Progenitor cell of endocrine pancreas (in vitro differentiated cells): Measurements from ENCODE around the gene TEK. TPM values are rescaled to one million over a fixed set of nuclear protein-coding genes. Genes with fewer than 3 reads are reported as not detected.
A peak's percentile ranks its signal among the peaks of the same experiment; 100 is the strongest.
"Not testable (repeated sequence)": the region's sequence is repeated elsewhere in the genome, so short reads cannot be mapped to it uniquely, and the experiment has no call there.

Experiments
- DNase-seq: peaks from one replicate; pipeline ENCODE4 v3.0.0; 2021; ENCODE audit warnings: low spot score; ENCODE audit not compliant: unreplicated experiment
- H3K27ac Mint-ChIP-seq: 2 replicates; pipeline ENCODE4 v1.8.0; 2021; ENCODE audit warnings: mild to moderate bottlenecking, moderate library complexity, mixed read lengths
- H3K27me3 Mint-ChIP-seq: 2 replicates; pipeline ENCODE4 v1.8.0; 2021; ENCODE audit warnings: mixed read lengths
- H3K36me3 Mint-ChIP-seq: 2 replicates; pipeline ENCODE4 v1.8.0; 2022; ENCODE audit warnings: mixed read lengths; ENCODE audit not compliant: insufficient read depth
- H3K4me1 Mint-ChIP-seq: 2 replicates; pipeline ENCODE4 v1.8.0; 2021; ENCODE audit warnings: low read depth, mixed read lengths
- H3K4me3 Mint-ChIP-seq: 2 replicates; pipeline ENCODE4 v1.8.0; 2021; ENCODE audit warnings: low read depth, mild to moderate bottlenecking, moderate library complexity, mixed read lengths
- H3K9me3 Mint-ChIP-seq: 2 replicates; pipeline ENCODE4 v1.8.0; 2021; ENCODE audit warnings: low read depth, mixed read lengths
- total RNA-seq: library from RNA; stranded (reverse); gene quantifications from 2 replicates; pipeline ENCODE4 v1.2.1, GENCODE V29; 2021
- TF ChIP-seq, protein P1 (sequence below): fragments of 200-600 bp; sonication (generic); IDR thresholded peaks from one replicate; pipeline ENCODE4 v1.5.0; 2021; ENCODE audit warnings: antibody characterized with exemption, mild to moderate bottlenecking; ENCODE audit not compliant: unreplicated experiment

Gene TEK
- total RNA-seq, 1 donor from 2014 or later = not detected

DNA sequence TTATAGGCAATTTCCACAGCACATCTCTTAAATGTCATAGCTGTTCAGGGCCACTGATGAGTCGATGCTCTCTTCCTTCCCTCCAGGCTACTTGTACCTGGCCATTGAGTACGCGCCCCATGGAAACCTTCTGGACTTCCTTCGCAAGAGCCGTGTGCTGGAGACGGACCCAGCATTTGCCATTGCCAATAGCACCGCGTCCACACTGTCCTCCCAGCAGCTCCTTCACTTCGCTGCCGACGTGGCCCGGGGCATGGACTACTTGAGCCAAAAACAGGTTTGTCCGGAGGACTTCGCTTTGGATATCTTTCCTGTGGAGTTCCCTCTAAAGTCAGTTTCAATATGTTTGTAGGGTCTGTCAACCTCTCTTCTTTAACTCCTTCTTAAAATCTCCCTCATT is 103.6 kb downstream of the TEK start:
- Mint-ChIP-seq H3K27me3 (no peaks in the 10 kb centered on the region), H3K4me1 (peaks cover 9% of the 10 kb centered on the region), H3K36me3 (no peaks in the 10 kb centered on the region), H3K4me3 (no peak overlapping the region), H3K9me3 (no peaks in the 10 kb centered on the region), H3K27ac (no peak overlapping the region)
- DNase-seq = no peak
- TF ChIP-seq, protein P1, sequence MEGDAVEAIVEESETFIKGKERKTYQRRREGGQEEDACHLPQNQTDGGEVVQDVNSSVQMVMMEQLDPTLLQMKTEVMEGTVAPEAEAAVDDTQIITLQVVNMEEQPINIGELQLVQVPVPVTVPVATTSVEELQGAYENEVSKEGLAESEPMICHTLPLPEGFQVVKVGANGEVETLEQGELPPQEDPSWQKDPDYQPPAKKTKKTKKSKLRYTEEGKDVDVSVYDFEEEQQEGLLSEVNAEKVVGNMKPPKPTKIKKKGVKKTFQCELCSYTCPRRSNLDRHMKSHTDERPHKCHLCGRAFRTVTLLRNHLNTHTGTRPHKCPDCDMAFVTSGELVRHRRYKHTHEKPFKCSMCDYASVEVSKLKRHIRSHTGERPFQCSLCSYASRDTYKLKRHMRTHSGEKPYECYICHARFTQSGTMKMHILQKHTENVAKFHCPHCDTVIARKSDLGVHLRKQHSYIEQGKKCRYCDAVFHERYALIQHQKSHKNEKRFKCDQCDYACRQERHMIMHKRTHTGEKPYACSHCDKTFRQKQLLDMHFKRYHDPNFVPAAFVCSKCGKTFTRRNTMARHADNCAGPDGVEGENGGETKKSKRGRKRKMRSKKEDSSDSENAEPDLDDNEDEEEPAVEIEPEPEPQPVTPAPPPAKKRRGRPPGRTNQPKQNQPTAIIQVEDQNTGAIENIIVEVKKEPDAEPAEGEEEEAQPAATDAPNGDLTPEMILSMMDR = no peak

DNA sequence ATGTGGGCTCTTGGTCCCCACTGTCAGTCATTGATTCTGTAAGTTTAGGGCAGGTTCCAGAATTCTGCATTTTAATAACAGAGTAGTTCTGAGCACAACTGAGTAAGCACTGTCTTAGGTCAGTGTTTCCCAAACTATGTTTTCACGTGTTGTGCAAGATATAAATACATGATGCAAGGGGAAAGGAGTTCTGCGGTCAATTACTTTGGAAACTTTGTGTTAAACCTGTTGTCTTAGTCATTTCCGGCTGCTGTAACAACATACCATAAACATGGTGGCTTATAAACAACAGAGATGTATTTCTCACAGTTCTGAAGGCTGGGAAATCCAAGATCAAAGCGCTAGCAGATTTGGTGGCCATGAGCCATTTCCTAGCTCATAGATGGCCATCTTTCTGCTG is 118.2 kb downstream of the TEK start:
- DNase-seq = no peak
- TF ChIP-seq, protein P1 = no peak
- H3K4me3 Mint-ChIP-seq = no peak overlapping the region
- no peak overlapping the region for H3K27ac Mint-ChIP-seq
- peaks cover 6% of the 10 kb centered on the region for H3K27me3 Mint-ChIP-seq
- no peaks in the 10 kb centered on the region for H3K9me3 Mint-ChIP-seq
- H3K4me1 Mint-ChIP-seq = no peaks in the 10 kb centered on the region
- H3K36me3 Mint-ChIP-seq = no peaks in the 10 kb centered on the region

DNA sequence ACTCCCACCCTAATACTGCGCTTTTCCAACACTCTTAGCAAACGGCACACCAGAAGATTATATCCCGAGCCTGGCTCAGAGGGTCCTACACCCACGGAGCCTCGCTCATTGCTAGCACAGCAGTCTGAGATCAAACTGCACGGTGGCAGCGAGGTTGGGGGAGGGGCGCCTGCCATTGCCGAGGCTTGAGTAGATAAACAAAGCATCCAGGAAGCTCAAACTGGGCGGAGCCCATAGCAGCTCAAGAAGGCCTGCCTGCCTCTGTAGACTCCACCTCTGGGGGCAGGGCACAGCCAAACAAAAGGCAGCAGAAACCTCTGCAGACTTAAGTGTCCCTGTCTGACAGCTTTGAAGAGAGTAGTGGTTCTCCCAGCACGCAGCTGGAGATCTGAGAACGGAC is 130.6 kb downstream of the TEK start:
- H3K27ac Mint-ChIP-seq, H3K36me3 Mint-ChIP-seq, H3K27me3 Mint-ChIP-seq, DNase-seq, H3K4me3 Mint-ChIP-seq, H3K4me1 Mint-ChIP-seq: not testable (repeated sequence)
- H3K9me3 Mint-ChIP-seq = peaks cover 22% of the 10 kb centered on the region

DNA sequence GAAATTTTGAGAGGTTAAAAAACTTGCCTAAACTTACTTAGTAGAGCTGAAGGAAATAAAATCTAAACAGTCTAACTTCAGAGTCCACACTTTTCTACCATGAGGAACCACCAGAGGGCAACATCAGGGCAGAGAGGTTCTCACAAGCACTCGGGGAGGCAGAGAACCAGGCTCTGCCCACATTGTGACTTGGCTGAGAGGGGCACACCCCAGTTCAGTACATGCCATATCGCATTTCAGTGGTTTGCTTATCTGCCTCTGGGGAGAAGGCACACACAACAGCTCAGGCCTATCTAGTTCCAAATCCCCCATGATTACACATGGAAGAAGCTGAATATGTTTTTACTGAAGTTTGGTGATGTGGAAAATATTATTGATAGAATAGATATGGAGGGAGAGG is 138.7 kb downstream of the TEK start:
- Mint-ChIP-seq H3K4me1 (no peaks in the 10 kb centered on the region), H3K9me3 (no peaks in the 10 kb centered on the region), H3K36me3 (no peaks in the 10 kb centered on the region), H3K27me3 (peaks cover 7% of the 10 kb centered on the region), H3K4me3 (no peak overlapping the region), H3K27ac (no peak overlapping the region)
- peak; percentile 21 for DNase-seq
- TF ChIP-seq, protein P1 = peak; percentile 71

DNA sequence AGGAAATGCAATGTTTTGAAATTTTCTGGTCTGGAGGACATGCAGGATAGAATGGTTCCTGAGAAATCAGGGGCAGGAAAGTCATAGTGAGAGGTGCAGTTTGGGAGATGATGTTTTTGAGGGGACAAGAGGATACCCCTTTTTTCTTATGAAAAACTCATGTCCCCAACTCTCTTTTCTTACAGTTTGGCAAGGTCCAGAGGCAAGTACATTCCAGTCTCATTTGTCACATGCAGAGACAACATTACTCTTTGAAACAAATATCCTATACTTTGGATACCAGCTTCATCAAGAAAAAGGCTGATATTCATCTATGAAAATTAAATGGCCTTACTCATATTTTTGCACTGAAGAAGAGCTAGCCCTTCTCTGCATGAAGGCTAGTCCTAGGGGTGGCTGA is 139.7 kb downstream of the TEK start:
- no peaks in the 10 kb centered on the region for H3K9me3 Mint-ChIP-seq
- no peak overlapping the region for H3K4me3 Mint-ChIP-seq
- no peak overlapping the region for H3K27ac Mint-ChIP-seq
- TF ChIP-seq, protein P1 = no peak
- H3K27me3 Mint-ChIP-seq = peaks cover 7% of the 10 kb centered on the region
- H3K36me3 Mint-ChIP-seq = no peaks in the 10 kb centered on the region
- no peaks in the 10 kb centered on the region for H3K4me1 Mint-ChIP-seq
- DNase-seq = no peak

DNA sequence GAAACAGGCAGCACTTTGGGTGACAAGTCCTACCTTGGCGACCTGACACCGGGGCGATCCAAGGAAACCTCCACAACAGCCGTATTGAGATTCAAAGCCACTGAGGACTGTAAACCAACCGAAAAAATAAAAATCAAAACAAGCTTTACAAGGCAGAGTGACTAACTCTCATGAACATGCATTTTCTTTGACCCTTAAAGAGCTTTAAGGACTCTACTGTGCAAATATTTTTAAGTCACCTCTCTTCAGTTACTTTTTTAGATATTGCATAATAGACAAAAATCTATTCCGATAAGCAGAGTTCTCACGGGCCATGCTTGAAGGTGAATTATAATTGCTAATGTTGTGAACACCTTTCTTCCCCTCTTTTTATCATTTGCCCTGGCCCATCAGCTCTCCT is 149.6 kb downstream of the TEK start:
- TF ChIP-seq, protein P1 = no peak
- no peak for DNase-seq
- H3K4me1 Mint-ChIP-seq = no peaks in the 10 kb centered on the region
- H3K4me3 Mint-ChIP-seq = no peak overlapping the region
- H3K27ac Mint-ChIP-seq = no peak overlapping the region
- no peaks in the 10 kb centered on the region for H3K9me3 Mint-ChIP-seq
- no peaks in the 10 kb centered on the region for H3K27me3 Mint-ChIP-seq
- no peaks in the 10 kb centered on the region for H3K36me3 Mint-ChIP-seq
